Nephron (organoid): ENCODE results near the gene ARHGAP32.

Source experiments
- H3K27ac Mint-ChIP-seq, 3 experiments: 2 replicates each; pipeline ENCODE4 v1.8.0; 2020; ENCODE audit warnings: mixed read lengths in 3 of 3, mild to moderate bottlenecking in 2 of 3, moderate library complexity in 1 of 3
- H3K27me3 Mint-ChIP-seq: 2 replicates; pipeline ENCODE4 v1.8.0; 2021; ENCODE audit warnings: low read depth, mild to moderate bottlenecking, moderate library complexity, mixed read lengths
- H3K36me3 Mint-ChIP-seq: 2 replicates; pipeline ENCODE4 v1.8.0; 2020; ENCODE audit warnings: low read depth, mixed read lengths
- H3K4me1 Mint-ChIP-seq: 2 replicates; pipeline ENCODE4 v1.8.0; 2020; ENCODE audit warnings: mixed read lengths
- H3K4me3 Mint-ChIP-seq, 3 experiments: 2 replicates each; pipeline ENCODE4 v1.8.0; 2020; ENCODE audit warnings: mild to moderate bottlenecking in 3 of 3, mixed read lengths in 3 of 3, moderate library complexity in 2 of 3
- H3K9me3 Mint-ChIP-seq: 2 replicates; pipeline ENCODE4 v1.8.0; 2020; ENCODE audit warnings: mixed read lengths
- CTCF ChIP-seq, 3 experiments: fragments of 200-600 bp; sonication (generic); IDR thresholded peaks; one replicate each; pipeline ENCODE4 v1.5.0; 2021; ENCODE audit warnings: antibody characterized with exemption in 3 of 3; ENCODE audit not compliant: unreplicated experiment in 3 of 3

The ARHGAP32 gene

GRCh38 chr11:128956401-128957201, 235.5 kb downstream of the ARHGAP32 start:
- no peak overlapping the region for H3K4me3 Mint-ChIP-seq
- no peaks in the 10 kb centered on the region for H3K27me3 Mint-ChIP-seq
- TF ChIP-seq CTCF (IDR thresholded peaks at IDR 0.05; ENCODE audit: unreplicated experiment in 3 of 3): peak; percentile 82 to 87 (median 83)
- no peaks in the 10 kb centered on the region for H3K36me3 Mint-ChIP-seq
- no peaks in the 10 kb centered on the region for H3K9me3 Mint-ChIP-seq
- no peak overlapping the region for H3K27ac Mint-ChIP-seq
- H3K4me1 Mint-ChIP-seq: peaks cover 7% of the 10 kb centered on the region

GRCh38 chr11:128955636-128956035, 236.5 kb downstream of the ARHGAP32 start:
- Mint-ChIP-seq H3K4me1 (peaks cover 7% of the 10 kb centered on the region), H3K36me3 (no peaks in the 10 kb centered on the region), H3K9me3 (no peaks in the 10 kb centered on the region), H3K27ac (no peak overlapping the region), H3K4me3 (no peak overlapping the region), H3K27me3 (no peaks in the 10 kb centered on the region)
- no peak for TF ChIP-seq CTCF (IDR thresholded peaks at IDR 0.05; ENCODE audit: unreplicated experiment in 3 of 3)

- Mint-ChIP-seq H3K4me1 (peaks cover 7% of the 10 kb centered on the region), H3K4me3 (no peak overlapping the region), H3K27ac (no peak overlapping the region), H3K27me3 (no peaks in the 10 kb centered on the region), H3K36me3 (no peaks in the 10 kb centered on the region), H3K9me3 (no peaks in the 10 kb centered on the region)
- no peak for TF ChIP-seq CTCF (IDR thresholded peaks at IDR 0.05; ENCODE audit: unreplicated experiment in 3 of 3)
Measured at GRCh38 chr11:128953151-128953550, 239.0 kb downstream of the ARHGAP32 start.

GRCh38 chr11:128949791-128950454, 242.2 kb downstream of the ARHGAP32 start:
- Mint-ChIP-seq H3K4me3 (no peak overlapping the region), H3K27me3 (peaks cover 3% of the 10 kb centered on the region), H3K4me1 (no peaks in the 10 kb centered on the region), H3K36me3 (no peaks in the 10 kb centered on the region), H3K27ac (no peak overlapping the region), H3K9me3 (no peaks in the 10 kb centered on the region)
- TF ChIP-seq CTCF (IDR thresholded peaks at IDR 0.05; ENCODE audit: unreplicated experiment in 3 of 3): no peak

- Mint-ChIP-seq H3K4me3 (no peak overlapping the region), H3K27me3 (peaks cover 11% of the 10 kb centered on the region), H3K27ac (no peak overlapping the region), H3K9me3 (no peaks in the 10 kb centered on the region), H3K4me1 (peaks cover 9% of the 10 kb centered on the region), H3K36me3 (no peaks in the 10 kb centered on the region)
- TF ChIP-seq CTCF (IDR thresholded peaks at IDR 0.05; ENCODE audit: unreplicated experiment in 3 of 3): peak in 1 of 3 experiments; percentile 12
Measured at GRCh38 chr11:128948583-128948982, 243.5 kb downstream of the ARHGAP32 start.
